Measurements from ENCODE around the gene AHDC1. TPM values are rescaled to one million over a fixed set of nuclear protein-coding genes. Genes with fewer than 3 reads are reported as not detected.

AHDC1 gene
- total RNA-seq, 2 experiments from 2014 or later: 6.5 to 13.8 TPM

GRCh38 chr1:27602462-27603308, 1.3 kb downstream of the AHDC1 start:
- Histone ChIP-seq H3K9me3 (ENCODE audit: low read length) (no peaks in the 10 kb centered on the region), H3K4me2 (ENCODE audit: low read length) (peak overlapping the region; percentile 82), H3K36me3 (ENCODE audit: insufficient read depth, low read length) (no peaks in the 10 kb centered on the region), H3K4me3 (ENCODE audit: low read depth, low read length, poor library complexity, severe bottlenecking) (peak overlapping the region; percentile 78), H3K9me2 (ENCODE audit: insufficient read depth, low read length) (no peaks in the 10 kb centered on the region), H2AFZ (ENCODE audit: low read length) (no peak overlapping the region), H4K20me1 (ENCODE audit: insufficient read depth, low read length) (0 out of 2 replicates have a peak, but pooled peaks cover 8% of the 10 kb centered on the region), H3K79me2 (ENCODE audit: insufficient read depth, low read depth, low read length) (no peaks in the 10 kb centered on the region; the same call in 1 of the 2 replicates), H3K4me1 (ENCODE audit: insufficient read depth, low read length, poor library complexity, severe bottlenecking) (peaks cover 78% of the 10 kb centered on the region), H3K27ac (ENCODE audit: low read depth, low read length, poor library complexity, severe bottlenecking) (peak overlapping the region; percentile 57)
- TF ChIP-seq CTCF (conservative IDR thresholded peaks at IDR 0.05; ENCODE audit: low read length) (peak; percentile 43), EZH2phosphoT487 (IDR thresholded peaks at IDR 0.05; ENCODE audit: borderline replicate concordance, low read depth, low read length) (no peak)
- peak; percentile 47 for DNase-seq (ENCODE audit: low spot score)
- CTCF ChIA-PET (ENCODE audit: unreplicated experiment): no interaction called here
- intact Hi-C loops (cut with micrococcal nuclease; ENCODE audit: unreplicated experiment): loop anchor here (5.0 kb wide), 1 partner anchor 185 kb away; no protein-coding TSS in a partner anchor
- POLR2A ChIA-PET: interaction anchor here (1.0 to 1.1 kb wide), 2 partner anchors 33 to 47 kb away, joined by 3 to 5 read pairs; no protein-coding TSS in a partner anchor
- BruUV-seq (replicated peaks): no TSS peak

GRCh38 chr1:27601771-27602461, 2.0 kb downstream of the AHDC1 start:
- POLR2A ChIA-PET: interaction anchor here (1.0 to 1.1 kb wide), 2 partner anchors 32 to 46 kb away, joined by 3 to 5 read pairs; no protein-coding TSS in a partner anchor
- Histone ChIP-seq H3K36me3 (ENCODE audit: insufficient read depth, low read length) (no peaks in the 10 kb centered on the region), H3K9me3 (ENCODE audit: low read length) (no peaks in the 10 kb centered on the region), H3K4me3 (ENCODE audit: low read depth, low read length, poor library complexity, severe bottlenecking) (peak overlapping the region; percentile 78), H3K27ac (ENCODE audit: low read depth, low read length, poor library complexity, severe bottlenecking) (peak overlapping the region; percentile 50), H3K4me2 (ENCODE audit: low read length) (peak overlapping the region; percentile 82), H3K9me2 (ENCODE audit: insufficient read depth, low read length) (no peaks in the 10 kb centered on the region), H4K20me1 (ENCODE audit: insufficient read depth, low read length) (0 out of 2 replicates have a peak, but pooled peaks cover 11% of the 10 kb centered on the region), H2AFZ (ENCODE audit: low read length) (no peak overlapping the region), H3K79me2 (ENCODE audit: insufficient read depth, low read depth, low read length) (no peaks in the 10 kb centered on the region; the same call in 1 of the 2 replicates), H3K4me1 (ENCODE audit: insufficient read depth, low read length, poor library complexity, severe bottlenecking) (peaks cover 78% of the 10 kb centered on the region)
- intact Hi-C loops (cut with micrococcal nuclease; ENCODE audit: unreplicated experiment): loop anchor here (5.0 kb wide), 1 partner anchor 185 kb away; no protein-coding TSS in a partner anchor
- CTCF ChIA-PET (ENCODE audit: unreplicated experiment): no interaction called here
- TF ChIP-seq EZH2phosphoT487 (IDR thresholded peaks at IDR 0.05; ENCODE audit: borderline replicate concordance, low read depth, low read length): no peak
- TF ChIP-seq CTCF (conservative IDR thresholded peaks at IDR 0.05; ENCODE audit: low read length): no peak
- no peak for DNase-seq (ENCODE audit: low spot score)
- BruUV-seq (replicated peaks): no TSS peak
